NCI-H526 (cell line): Measurements from ENCODE around the gene CLRN3.

Experiments used
- DNase-seq, 2 experiments: peaks; one replicate each; lab custom pipeline; 2025; lab: John Stamatoyannopoulos, UW

Gene CLRN3

DNA sequence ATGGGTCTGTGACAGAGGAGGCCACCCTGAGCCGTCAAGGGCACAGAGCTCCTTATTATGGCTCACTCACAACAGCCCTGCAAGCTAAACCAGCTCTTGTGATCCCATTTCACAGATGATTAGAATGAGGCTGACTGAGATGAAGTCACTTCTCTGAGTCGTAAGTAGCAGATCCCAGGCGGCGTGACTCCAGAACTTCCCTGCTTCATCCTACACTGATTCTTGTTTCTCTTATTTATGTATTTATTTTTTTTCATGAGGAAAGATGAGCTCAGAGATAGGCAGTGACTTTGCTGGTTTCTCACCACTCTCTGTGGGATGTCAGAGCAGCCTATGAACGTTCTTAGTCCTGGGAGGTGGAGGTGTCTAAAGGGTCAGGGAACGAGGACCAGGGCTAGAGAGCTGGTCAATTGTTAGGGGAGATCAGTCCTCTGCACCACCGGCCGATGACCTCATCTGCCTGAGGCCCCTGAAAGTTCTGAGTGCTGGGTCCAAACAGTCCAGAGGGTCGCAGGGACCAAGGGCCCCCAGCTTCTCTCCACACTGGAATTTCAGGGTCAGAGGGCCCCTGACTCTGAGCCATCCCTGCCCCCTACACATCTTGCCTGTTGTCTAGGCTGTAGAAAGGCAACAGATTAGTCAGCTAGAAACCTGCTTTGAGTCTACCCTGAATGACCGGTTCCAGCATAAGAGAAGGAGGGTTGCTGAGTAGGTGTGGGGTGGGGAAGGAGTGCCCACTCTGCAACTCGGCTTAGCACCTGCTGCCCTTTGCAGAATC lies 17.9 kb downstream of the CLRN3 start:
- no peak for DNase-seq

DNA sequence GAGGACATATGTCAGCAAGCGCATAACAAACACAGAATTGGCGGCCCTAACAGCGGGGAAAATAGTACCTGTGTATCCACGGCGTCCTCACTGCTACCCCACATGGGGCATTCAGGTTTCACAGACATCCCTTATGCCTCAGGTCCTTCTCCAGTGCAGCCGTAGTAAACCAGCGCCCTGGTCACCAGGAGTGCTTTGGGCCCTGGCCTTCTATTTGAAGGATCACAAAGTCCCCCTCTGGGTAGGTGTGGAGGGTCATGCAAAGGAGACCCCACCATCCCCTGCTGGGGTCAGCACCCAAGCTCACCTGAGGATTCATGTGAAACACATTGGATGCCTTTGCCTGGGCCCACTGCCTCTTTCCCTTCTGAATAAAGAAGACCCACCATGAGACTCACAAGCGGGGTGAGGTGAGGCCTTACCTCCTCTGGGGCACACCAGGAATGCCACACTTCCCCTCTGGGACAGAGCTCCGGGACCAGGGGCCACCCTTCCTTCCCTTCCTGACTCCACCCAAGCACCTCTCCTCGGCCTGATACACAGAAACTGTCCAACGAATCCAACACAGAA lies 18.8 kb downstream of the CLRN3 start:
- no peak for DNase-seq

DNA sequence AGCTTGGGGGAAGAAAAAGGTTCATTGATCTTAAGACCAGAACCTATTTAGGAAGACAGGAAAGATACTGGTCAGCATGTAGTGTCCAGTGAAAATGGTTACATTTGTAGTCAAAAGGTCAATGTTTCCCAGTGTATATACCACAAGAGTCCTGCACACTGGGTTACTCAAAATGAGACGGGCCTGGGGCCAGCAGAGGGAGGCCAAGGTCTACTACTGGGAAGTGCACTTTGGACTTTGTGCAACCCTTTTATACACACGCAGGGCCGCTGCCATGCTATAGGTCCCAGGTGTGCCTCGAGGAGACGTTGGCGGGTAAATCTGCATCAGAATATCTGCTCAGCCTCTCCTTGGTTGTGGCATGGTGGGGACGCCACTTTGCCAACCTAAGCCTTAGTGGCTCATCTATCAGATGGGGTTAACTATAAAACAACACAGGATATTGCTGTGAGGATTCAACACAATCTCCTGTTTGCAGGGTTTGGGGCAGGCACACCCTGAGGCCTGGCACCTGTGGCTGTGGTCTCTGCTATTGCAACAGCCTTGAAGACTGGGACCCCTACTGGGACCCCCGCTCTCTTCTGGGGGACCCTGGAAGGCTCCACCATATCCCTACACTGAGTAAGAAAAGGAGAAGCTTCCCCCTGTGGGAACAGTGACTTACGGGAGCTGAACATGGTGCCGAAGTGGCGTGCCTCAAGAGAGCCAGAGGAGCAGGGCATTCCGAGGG lies 19.7 kb downstream of the CLRN3 start:
- DNase-seq: peak; percentile 60 to 90

DNA sequence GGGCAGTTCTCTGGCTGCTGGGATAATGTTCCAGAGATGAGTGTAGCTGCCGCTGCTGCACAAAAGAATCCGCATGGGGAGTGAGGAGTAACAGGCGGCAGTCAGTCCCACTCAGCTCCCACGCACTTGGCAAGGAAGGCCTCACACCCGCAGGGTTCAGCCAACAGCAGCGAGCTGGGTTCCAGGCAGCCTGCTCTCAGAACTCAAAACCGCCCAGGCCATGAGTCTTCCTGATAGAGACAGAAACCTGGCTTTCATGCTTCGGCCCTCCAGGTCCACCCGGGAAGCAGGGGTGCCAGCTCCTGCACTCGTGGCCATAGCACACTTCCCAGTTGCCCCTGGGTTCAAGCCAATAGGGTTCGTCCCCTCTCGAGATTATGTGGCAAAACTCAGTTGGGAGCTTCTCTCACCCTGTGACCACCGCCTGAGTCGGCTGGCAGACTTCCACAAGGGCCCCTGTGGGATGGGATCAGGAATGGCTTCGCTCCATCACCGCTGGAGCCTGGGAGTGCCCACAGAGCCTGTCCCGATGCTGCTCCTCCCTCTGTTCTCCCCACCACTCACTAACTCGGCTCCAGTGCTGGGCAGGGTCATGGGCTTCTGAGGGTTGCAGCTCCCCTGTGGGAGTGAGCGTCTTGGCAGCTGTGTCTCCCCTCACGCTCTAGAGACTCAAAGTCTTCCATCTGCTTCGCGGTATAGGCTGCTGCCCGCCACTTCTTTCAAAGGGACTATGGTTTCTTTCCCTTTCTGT lies 20.6 kb downstream of the CLRN3 start:
- no peak for DNase-seq

DNA sequence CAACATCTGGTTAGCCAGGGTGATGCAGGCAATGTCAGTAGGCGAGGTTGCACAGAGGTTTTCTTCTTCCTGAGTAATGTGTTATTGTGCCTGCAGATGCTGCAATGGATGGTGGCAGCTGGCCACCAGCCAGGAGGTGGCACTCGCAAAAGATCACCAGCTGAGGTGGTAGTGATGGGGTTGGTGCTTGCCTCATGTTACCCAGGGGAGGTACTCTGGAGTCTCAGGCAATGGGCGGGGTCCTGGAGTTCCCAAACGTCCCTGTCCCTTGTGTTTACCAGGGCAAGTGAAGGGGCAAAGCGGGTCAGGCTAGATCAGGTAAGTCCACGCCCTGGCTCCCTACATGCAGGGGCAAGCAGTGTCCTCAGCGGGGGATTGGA lies 21.1 kb downstream of the CLRN3 start:
- DNase-seq: peak in 1 of 2 experiments; percentile 20

DNA sequence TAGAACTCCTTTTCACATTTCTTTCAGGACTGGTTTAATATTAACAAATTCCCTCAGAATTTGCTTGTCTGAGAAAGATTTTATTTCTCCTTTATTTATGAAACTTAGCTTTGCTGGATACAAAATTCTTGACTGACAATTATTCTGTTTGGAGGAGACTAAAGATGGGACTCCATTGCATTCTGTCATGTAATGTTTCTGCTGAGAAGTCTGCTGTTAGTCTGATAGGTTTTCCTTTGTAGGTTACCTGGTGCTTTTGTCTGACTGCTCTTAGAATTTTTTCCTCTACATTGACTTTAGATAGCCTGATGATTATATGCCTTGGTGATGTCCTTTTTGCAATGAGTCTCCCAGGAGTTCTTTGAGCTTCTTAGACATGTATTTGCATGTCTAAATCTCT lies 23.4 kb downstream of the CLRN3 start:
- no peak for DNase-seq

DNA sequence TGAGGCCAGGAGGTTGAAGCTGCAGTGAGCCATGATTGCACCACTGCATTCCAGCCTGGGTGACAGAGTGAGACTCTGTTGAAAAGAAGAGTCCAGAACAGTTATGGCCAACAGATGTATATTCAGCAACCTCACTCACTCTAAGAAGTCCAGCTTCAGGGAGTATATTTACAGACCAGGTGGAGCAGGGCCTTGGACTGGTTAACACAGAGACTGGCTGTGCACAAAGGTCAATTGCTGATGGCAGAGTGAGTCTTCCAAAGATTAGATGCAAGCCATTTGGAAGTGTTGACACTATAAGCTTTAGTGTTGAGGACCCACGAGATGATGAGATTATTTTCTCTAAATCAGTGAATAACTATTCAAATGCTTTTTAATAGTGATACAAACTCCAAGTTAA lies 24.9 kb downstream of the CLRN3 start:
- DNase-seq: no peak

DNA sequence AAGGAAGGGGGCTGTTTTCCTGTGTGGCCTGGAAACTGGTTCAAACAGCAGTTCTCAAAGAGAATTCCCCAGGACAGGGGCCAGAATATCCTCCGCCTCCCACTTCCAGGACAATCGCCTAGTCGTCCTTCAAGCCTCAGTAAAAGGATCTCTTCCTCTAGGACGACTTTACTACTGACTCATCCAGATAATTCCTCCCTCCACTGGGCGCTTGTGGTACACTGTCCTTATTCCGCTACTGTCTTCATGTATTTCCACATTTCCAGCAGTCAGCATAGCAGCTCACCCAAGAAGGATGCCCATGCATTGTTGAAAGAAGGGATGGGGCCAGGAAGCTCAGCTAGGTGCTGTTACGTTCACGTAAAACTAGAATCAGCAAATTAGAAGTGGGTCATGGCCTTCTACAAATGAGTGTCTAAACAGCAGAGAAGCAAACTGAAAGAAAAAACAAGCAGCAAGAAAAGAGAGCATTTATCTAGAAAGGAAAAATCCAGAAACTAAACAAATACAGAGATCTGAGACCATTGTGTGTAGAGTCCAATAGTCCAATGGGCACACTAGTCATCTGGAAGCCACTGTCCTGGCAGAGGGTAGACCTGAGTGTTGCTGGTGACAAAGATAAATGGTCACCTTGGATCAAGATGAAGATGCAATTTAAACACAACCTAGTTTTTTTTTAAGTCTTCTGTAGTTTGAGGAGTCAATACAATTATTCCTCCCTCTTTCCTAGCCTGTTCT lies 26.3 kb downstream of the CLRN3 start:
- no peak for DNase-seq

DNA sequence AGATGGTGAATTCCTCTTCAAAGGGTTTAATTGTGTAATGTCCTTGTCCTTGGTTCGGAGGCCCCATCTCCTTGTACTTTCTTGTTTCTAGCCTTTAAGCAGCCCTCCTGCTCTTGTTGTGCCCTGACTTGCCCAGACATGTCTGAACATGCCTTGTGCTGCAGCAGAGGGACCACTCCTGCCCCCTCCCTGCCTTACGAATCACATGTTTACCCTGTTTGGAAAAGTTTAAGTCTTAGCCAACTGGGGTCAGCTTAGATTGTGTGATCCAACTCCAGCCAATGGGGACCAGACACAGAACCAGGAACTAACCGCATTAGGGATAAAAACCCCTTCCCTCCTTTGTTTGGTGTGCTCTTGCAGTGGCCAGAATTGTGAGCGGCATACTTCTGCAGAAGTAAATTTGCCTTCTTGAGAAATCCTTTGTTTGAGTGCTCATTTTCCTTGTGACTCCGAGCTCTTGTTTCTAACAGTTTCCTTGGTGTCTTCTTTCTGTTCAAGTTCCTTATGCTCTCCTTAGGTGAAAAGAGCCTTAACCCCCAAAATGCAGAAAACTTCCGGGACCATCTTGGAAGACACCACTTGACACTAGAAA lies 29.4 kb downstream of the CLRN3 start:
- DNase-seq: no peak

DNA sequence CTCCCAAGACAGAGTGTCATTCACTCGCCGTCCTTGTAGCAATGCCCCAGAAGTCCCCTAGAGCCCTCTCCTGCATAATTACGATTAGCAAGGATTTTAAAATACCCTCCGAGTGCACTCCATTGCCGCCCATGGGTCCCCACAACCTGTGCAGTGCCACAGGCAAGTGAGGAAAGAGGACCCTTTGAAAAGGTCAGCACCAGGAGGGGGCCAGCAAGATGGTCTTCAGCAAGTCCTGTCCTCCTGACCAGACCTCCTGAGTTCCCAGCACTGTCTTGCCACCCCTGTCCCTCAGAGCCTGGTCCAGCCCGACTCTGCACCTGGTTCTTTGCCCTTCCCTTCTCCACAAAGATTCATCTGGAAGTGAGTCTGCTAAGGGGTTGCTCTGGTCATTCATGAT lies 32.1 kb downstream of the CLRN3 start:
- no peak for DNase-seq

DNA sequence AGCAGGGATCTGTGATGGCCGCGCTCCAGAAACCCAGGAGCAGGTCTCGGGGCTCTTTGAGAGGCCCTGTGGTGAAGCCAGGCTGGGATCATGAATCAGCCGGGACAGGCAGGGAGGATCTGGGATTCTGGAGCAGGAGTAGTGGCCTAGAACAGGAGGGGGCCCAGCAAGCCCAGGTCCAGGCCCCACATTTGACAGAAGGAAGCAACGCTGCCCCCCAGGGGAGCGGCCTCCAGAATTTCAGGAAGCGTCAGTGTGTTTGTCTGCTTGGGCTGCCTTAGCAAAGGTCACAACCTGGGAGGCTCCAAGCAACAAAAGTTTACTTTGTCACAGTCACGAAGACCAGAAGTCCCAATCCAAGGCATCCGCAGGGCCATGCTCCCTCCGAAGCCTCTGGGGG lies 36.8 kb downstream of the CLRN3 start:
- DNase-seq: no peak

DNA sequence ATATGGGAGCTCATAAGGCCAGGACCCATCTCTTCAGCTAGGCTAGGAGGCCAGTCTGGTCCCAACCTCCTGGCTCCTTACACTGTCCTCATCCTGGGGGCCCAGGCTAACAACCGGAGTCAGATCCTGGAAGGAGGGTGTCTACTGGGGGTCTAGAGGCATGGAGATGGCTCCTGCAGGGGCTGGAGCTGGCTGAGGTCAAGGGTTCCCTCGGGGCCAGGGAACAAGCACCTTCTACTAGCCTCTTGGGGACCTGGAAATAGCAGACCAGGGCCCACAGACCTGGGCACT lies 37.2 kb downstream of the CLRN3 start:
- no peak for DNase-seq

DNA sequence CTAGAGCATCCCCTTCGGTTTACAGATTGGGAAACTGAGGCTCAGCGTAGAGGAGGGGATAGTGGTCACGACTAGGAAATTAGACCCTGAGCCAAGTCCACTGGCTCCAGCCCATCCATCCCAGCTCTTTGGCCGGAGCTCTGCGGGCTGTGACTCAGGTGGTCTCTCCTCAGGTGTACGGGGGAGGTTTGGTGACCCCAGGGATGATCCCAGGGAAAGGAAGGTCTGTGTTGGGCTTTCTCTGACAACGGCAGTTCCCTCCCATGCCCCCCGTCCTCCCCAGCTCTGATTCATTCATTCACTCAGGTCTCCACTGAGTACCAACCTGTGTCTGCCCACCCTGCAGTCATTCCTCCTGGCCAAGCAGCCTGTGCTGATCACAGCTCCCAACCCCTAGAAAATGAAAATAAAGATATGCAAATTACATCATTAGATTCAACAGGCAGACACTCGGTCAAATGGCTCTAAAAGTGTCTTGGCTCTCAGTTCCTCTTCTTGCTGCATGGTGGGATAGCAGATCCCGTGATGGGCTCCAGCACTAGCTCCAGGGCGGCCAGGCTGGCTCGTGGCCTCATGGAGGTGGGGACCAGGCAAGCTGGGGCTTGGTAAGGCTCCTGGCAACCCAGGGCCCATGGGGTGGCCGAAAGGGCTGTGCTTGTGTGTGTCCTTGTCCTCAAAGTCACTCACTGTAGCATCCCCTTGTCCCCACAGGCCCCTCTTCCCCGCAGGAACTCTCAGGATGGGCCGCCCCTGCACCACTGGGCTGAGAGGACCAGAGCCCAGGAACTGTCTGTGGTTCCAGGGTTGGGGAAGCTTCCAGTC lies 37.8 kb downstream of the CLRN3 start:
- DNase-seq: peak in 1 of 2 experiments; percentile 35

DNA sequence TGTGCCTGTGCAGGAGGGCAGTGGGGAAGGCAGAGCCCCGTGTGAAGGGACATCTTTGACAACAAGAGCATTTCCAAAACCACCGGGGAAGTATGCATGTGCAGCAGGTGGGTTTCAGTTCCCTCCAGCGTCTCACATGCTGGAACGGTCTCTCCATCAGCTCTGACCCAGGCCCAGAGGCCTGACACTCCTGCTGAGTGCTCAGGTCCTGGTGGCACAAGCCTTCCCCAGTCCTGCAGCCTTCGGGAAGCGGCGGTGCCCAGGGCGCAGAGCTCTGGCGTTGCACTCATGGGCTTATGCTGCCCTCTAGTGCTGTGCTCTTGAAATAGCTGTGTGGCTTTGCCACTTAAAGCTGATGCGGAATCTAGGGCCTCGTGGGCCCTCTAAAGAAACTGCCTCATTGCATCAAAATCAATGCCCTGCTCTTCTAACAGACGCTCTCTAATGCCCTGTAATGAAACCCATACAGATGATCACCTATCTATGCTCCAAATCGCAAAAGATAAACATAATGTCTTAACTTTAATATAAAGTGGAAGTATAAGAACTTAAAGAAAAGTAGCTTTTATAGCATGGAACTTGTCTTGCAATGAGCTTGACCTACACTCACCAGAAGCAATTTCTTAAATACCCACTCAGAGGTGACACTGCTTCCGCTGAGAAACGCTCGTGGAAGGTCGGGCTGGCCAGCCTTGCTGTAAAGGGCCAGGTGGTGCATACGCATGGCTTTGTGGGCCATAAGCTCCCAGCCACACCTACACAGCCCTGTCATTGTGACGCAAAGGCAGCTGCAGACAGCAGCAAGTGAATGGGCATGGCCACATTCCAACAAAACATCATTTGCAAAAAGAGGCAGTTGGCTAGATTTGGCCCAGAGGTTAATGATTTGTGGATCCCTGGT lies 38.6 kb downstream of the CLRN3 start:
- peak; percentile 48 to 74 for DNase-seq

DNA sequence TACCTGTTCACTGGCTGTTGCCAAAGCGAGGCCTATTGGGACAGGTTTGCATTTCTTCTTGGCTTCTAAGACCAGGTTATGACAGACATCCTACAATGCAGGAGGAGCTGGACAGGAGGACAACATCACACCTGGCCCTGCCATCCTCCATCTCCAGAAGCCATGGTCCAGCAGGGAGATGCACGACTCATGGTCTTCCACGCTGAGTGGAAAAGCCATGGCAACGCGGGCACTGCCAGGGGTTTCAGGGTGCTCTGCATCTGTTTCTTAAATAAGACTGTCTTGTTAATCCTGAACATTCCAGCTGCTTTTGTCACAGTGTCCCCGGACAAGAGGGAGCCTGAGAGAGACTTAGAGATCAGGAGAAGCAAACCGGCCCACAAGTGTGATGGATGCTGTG lies 40.3 kb downstream of the CLRN3 start:
- DNase-seq: no peak

DNA sequence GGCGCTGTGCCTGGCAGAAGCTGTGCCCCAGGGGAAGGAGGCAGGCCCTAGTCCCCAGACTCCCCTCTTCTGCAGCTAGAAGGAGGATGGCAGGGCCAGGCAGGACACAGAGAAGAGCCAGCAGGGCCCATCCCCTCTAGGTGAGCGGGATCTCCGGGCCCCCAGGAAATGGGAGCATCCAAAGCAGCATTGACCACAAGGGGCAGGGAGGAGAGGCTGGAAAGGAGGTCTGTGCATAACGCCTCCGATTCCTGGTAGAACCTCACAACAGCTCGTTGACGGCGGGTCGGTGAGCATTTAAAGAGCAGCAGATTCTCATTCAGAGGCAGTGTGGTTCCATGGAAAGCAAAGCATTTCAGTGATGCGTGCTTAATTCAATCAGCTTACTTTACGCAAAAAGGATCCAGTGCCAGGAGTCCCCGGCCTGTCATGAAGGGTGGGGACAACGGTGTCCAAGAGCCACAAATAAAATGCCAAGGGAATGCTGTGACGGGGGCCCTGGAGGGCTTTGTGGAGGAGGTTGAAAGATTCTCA lies 41.0 kb downstream of the CLRN3 start:
- no peak for DNase-seq

DNA sequence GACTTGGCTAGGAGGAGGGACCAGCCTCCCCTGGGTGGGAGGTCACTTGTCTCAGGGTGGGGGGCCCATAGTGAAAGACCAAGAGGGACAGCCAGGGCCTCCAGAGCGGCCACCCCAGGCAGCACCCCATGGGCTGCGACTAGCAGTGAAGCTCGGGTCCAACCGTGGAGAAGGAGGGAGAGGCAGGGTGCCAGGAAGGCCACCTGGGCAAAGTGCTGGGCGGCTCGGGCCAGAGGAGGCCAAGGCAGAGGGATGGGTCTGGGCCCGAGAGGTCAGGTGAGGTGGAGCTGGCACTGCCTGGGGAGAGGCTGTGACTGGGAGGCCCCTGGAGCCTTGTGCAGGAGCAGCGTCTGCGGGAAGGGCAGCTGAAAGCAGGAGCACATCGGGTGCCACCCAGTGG lies 41.8 kb downstream of the CLRN3 start:
- no peak for DNase-seq

DNA sequence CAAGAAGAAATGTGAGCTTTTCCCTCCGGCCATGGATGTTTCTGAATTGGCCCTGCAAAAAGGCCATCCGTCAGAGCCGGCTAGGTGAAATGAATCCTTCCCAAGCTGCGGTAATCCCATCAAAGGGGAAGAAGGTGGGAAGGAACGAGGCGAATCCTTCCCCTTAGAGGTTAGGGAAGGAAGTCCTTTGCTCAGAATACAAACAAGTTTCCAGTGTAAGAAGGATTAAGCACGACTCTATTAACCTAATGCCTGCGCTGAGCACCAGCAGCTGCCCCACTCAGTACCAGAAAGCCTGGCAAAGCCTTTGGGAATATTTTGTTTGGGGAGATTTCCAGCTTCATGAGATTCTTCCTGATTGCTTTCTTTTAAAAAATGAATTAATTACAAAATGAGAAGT lies 42.8 kb downstream of the CLRN3 start:
- no peak for DNase-seq

DNA sequence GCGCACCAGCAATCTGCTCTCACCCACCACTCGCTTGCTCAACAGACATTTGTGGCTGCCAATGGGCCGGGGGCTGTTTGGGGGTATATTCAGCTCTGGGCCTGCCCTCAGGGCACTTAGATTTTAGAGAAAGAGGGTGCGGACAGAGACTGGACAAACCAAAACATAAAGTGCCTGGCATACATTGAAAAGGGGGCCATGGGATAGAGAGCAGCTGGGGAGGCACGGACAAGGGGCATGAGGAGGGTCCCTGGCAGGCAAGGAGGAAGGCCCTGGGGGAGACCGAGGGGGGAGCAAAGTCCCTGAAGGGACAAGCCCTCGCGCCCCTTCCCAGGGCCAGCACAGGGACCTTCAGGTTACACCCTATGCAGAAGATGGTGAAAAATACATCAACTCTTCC lies 43.5 kb downstream of the CLRN3 start:
- no peak for DNase-seq

DNA sequence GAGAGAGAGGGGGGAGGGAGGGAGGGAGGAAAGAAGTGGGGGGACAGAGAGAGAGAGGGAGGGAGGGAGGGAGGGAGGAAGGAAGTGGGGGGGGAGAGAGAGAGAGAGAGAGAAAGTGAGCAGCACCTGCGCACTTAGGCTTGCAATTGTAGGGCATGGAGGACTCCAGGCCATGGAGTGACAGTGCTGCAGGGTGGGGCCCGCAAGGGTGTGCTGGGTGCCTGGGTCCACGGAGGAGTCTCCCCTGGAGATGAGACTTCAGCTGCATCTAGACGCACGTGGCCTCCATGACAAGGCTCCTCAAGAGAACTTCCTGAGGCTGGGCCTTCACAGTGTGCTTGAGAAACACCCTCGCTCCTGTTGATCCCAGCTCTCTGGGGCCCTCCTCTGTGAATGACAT lies 44.5 kb downstream of the CLRN3 start:
- no peak for DNase-seq
